Keratinocyte (primary cell): ENCODE results near the gene DLG2. TPM values are rescaled to one million over a fixed set of nuclear protein-coding genes. Genes with fewer than 3 reads are reported as not detected.

Experiments
- DNase-seq: peaks from one replicate; pipeline ENCODE4 v3.0.0-alpha.2; 2011; ENCODE audit warnings: low read depth, missing footprints, low spot score
- FAIRE-seq: peaks from 2 replicates; lab custom pipeline; 2011; peaks lifted over from hg19 to GRCh38; lab: Jason Lieb, UNC
- H2AFZ ChIP-seq: 2 replicates; pipeline ENCODE4 v1.6.0; 2012; ENCODE audit warnings: low read length, control low read depth, inconsistent platforms; ENCODE audit not compliant: control insufficient read depth
- H3K27ac ChIP-seq: 2 replicates; pipeline ENCODE4 v1.5.1; 2011; ENCODE audit warnings: low read length; ENCODE audit not compliant: control insufficient read depth, insufficient read depth
- H3K27me3 ChIP-seq: 3 replicates; pipeline ENCODE4 v1.6.0; 2011; ENCODE audit warnings: low read length; ENCODE audit not compliant: control insufficient read depth, insufficient read depth; ENCODE audit errors: extremely low read depth
- H3K36me3 ChIP-seq, 2 experiments: 2 replicates in 1 of 2; 3 replicates in 1 of 2; pipeline ENCODE4 v1.5.1; 2011; ENCODE audit warnings: low read length in 2 of 2, mild to moderate bottlenecking in 1 of 2; ENCODE audit not compliant: control insufficient read depth in 2 of 2, insufficient read depth in 2 of 2; ENCODE audit errors: extremely low read depth in 1 of 2
- H3K4me1 ChIP-seq: 3 replicates; pipeline ENCODE4 v1.5.1; 2011; ENCODE audit warnings: low read length; ENCODE audit not compliant: control insufficient read depth, insufficient read depth; ENCODE audit errors: extremely low read depth
- H3K4me2 ChIP-seq: 3 replicates; pipeline ENCODE4 v1.6.0; 2011; ENCODE audit warnings: low read depth, low read length; ENCODE audit not compliant: control insufficient read depth, insufficient read depth; ENCODE audit errors: extremely low read depth
- H3K4me3 ChIP-seq, 3 experiments: fragments of 200-600 bp in 1 of 3; sonication (generic) in 1 of 3; 2 replicates in 2 of 3; 3 replicates in 1 of 3; pipeline ENCODE4 v1.5.1; 2011 to 2016; ENCODE audit warnings: low read length in 3 of 3, mild to moderate bottlenecking in 3 of 3, control low read depth in 2 of 3, inconsistent platforms in 1 of 3, low read depth in 1 of 3, mixed read lengths in 1 of 3, mixed run types in 1 of 3, moderate library complexity in 1 of 3; ENCODE audit not compliant: control insufficient read depth in 2 of 3, insufficient read depth in 2 of 3; ENCODE audit errors: extremely low read depth in 1 of 3
- H3K79me2 ChIP-seq: 2 replicates; pipeline ENCODE4 v1.6.0; 2012; ENCODE audit warnings: low read length; ENCODE audit not compliant: control insufficient read depth, insufficient read depth
- H3K9ac ChIP-seq: 3 replicates; pipeline ENCODE4 v1.6.0; 2011; ENCODE audit warnings: low read length; ENCODE audit not compliant: control insufficient read depth, insufficient read depth; ENCODE audit errors: extremely low read depth
- H3K9me1 ChIP-seq: 3 replicates; pipeline ENCODE4 v1.6.0; 2011; ENCODE audit warnings: low read length; ENCODE audit not compliant: control insufficient read depth, insufficient read depth; ENCODE audit errors: extremely low read depth
- H3K9me3 ChIP-seq: 2 replicates; pipeline ENCODE4 v1.5.1; 2012; ENCODE audit warnings: low read depth, low read length; ENCODE audit not compliant: control insufficient read depth
- H4K20me1 ChIP-seq: 3 replicates; pipeline ENCODE4 v1.6.0; 2011; ENCODE audit warnings: low read length; ENCODE audit not compliant: control insufficient read depth, insufficient read depth; ENCODE audit errors: extremely low read depth
- CTCF ChIP-seq, 3 experiments: IDR thresholded peaks in 1 of 3; conservative IDR thresholded peaks in 1 of 3; optimal IDR thresholded peaks in 1 of 3; 2 replicates in 2 of 3; 3 replicates in 1 of 3; pipeline versions ENCODE3 to v1.5.1; 2011; ENCODE audit warnings: low read length in 3 of 3, mild to moderate bottlenecking in 3 of 3, moderate library complexity in 2 of 3, control low read depth in 1 of 3, inconsistent platforms in 1 of 3; ENCODE audit not compliant: insufficient read depth in 2 of 3; ENCODE audit errors: extremely low read depth in 1 of 3
- EZH2 ChIP-seq: IDR thresholded peaks from one replicate; pipeline ENCODE4 v1.6.1; 2012; ENCODE audit warnings: inconsistent platforms, mild to moderate bottlenecking, low read length, moderate library complexity
- dilution Hi-C: fragments of 300-500 bp; cut with MboI; formaldehyde crosslinking; loops from one replicate; pipeline ENCODE4 v1.7.0; 2020; ENCODE audit warnings: low sequenced_read_pairs; ENCODE audit not compliant: extremely low pct_ligation_motif_present
- polyA plus RNA-seq, 5 experiments: library from polyadenylated mRNA; depleted of rRNA in 3 of 5; stranded (reverse) in 3 of 5; stranded (forward) in 1 of 5; unstranded in 1 of 5; fragments of >200 nt; gene quantifications; 1 replicate in 1 of 5; 2 replicates in 3 of 5; 3 replicates in 1 of 5; pipeline versions ENCODE4 v1.2.1 to v1.2.3, GENCODE V29; 2011 to 2012; ENCODE audit warnings: missing spikeins in 2 of 5, low read depth in 1 of 5, low replicate concordance in 1 of 5

Gene DLG2
- polyA plus RNA-seq, 1 donor (not counting 4 experiments of a cell fraction or from before 2014, with no cell fraction given), result 0.55 TPM

- H3K36me3 ChIP-seq, result no peaks in the 10 kb centered on the region
- H3K27ac ChIP-seq, result no peak overlapping the region
- no peaks in the 10 kb centered on the region for H3K9me1 ChIP-seq
- no peak overlapping the region for H3K4me2 ChIP-seq
- TF ChIP-seq CTCF (optimal IDR thresholded peaks at IDR 0.05 in 1 of 3, IDR thresholded peaks at IDR 0.05 in 1 of 3, conservative IDR thresholded peaks at IDR 0.05 in 1 of 3; ENCODE audit: extremely low read depth in 1 of 3, insufficient read depth in 2 of 3, low read length in 3 of 3) (no peak), EZH2 (no peak)
- H2AFZ ChIP-seq, result no peak overlapping the region
- H4K20me1 ChIP-seq, result no peaks in the 10 kb centered on the region
- H3K4me1 ChIP-seq, result peaks cover 4% of the 10 kb centered on the region
- no peak overlapping the region for H3K9ac ChIP-seq
- FAIRE-seq (no peak), DNase-seq (no peak)
- no peak overlapping the region for H3K4me3 ChIP-seq
- no peaks in the 10 kb centered on the region for H3K9me3 ChIP-seq
- no peaks in the 10 kb centered on the region for H3K79me2 ChIP-seq
- H3K27me3 ChIP-seq, result no peaks in the 10 kb centered on the region
- dilution Hi-C loops, result no loop called here
Observed at GRCh38 chr11:83557653-83558052, 2069.5 kb downstream of the DLG2 start.

GRCh38 chr11:83554876-83555275 is 2072.3 kb downstream of the DLG2 start:
- Histone ChIP-seq H3K4me1 (peaks cover 8% of the 10 kb centered on the region), H3K27me3 (no peaks in the 10 kb centered on the region), H3K36me3 (no peaks in the 10 kb centered on the region), H3K4me3 (no peak overlapping the region), H3K79me2 (no peaks in the 10 kb centered on the region), H4K20me1 (no peaks in the 10 kb centered on the region), H3K9me1 (no peaks in the 10 kb centered on the region), H3K9ac (no peak overlapping the region), H2AFZ (no peak overlapping the region), H3K4me2 (no peak overlapping the region), H3K27ac (no peak overlapping the region), H3K9me3 (no peaks in the 10 kb centered on the region)
- dilution Hi-C loops, result no loop called here
- TF ChIP-seq CTCF (optimal IDR thresholded peaks at IDR 0.05 in 1 of 3, IDR thresholded peaks at IDR 0.05 in 1 of 3, conservative IDR thresholded peaks at IDR 0.05 in 1 of 3; ENCODE audit: extremely low read depth in 1 of 3, insufficient read depth in 2 of 3, low read length in 3 of 3) (no peak), EZH2 (no peak)
- FAIRE-seq, result no peak
- DNase-seq, result no peak
